SK-N-MC (cell line): ENCODE measurements around the gene AQP2.

ENCODE experiments used
- DNase-seq: peaks from one replicate; pipeline ENCODE4 v3.0.0-alpha.2; 2011; ENCODE audit warnings: low read depth, low spot score
- H3K27ac ChIP-seq: fragments of 200-600 bp; sonication (generic); 2 replicates; pipeline ENCODE4 v1.5.1; 2016; ENCODE audit warnings: mixed run types
- H3K36me3 ChIP-seq: fragments of 200-600 bp; sonication (generic); 2 replicates; pipeline ENCODE4 v1.6.1; 2017; ENCODE audit warnings: antibody characterized with exemption, low read length, mixed read lengths; ENCODE audit not compliant: insufficient read depth
- H3K4me3 ChIP-seq: fragments of 200-600 bp; sonication (generic); 2 replicates; pipeline ENCODE4 v1.5.1; 2016
- H3K9ac ChIP-seq: fragments of 200-600 bp; sonication (generic); 2 replicates; pipeline ENCODE4 v1.8.0; 2017; ENCODE audit warnings: mixed run types, mixed read lengths; ENCODE audit not compliant: insufficient read length
- H3K9me3 ChIP-seq: fragments of 200-600 bp; sonication (generic); 2 replicates; pipeline ENCODE4 v1.6.1; 2017; ENCODE audit warnings: low read depth, mild to moderate bottlenecking, antibody characterized with exemption, low read length, moderate library complexity, mixed read lengths
- EZH2 ChIP-seq: fragments of 200-600 bp; sonication (generic); IDR thresholded peaks from one replicate; pipeline ENCODE4 v1.6.1; 2017; ENCODE audit warnings: antibody characterized with exemption
- FOXP2 ChIP-seq: optimal IDR thresholded peaks from 2 replicates; pipeline ENCODE3; 2011; ENCODE audit warnings: mild to moderate bottlenecking, moderate library complexity; ENCODE audit not compliant: insufficient read depth; ENCODE audit errors: extremely low read length, control extremely low read depth
- POLR2AphosphoS5 ChIP-seq: IDR thresholded peaks from 2 replicates; pipeline ENCODE4 v1.6.1; 2012; ENCODE audit warnings: mild to moderate bottlenecking, low read depth, low read length, borderline replicate concordance

Gene AQP2, protein sequence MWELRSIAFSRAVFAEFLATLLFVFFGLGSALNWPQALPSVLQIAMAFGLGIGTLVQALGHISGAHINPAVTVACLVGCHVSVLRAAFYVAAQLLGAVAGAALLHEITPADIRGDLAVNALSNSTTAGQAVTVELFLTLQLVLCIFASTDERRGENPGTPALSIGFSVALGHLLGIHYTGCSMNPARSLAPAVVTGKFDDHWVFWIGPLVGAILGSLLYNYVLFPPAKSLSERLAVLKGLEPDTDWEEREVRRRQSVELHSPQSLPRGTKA

DNA sequence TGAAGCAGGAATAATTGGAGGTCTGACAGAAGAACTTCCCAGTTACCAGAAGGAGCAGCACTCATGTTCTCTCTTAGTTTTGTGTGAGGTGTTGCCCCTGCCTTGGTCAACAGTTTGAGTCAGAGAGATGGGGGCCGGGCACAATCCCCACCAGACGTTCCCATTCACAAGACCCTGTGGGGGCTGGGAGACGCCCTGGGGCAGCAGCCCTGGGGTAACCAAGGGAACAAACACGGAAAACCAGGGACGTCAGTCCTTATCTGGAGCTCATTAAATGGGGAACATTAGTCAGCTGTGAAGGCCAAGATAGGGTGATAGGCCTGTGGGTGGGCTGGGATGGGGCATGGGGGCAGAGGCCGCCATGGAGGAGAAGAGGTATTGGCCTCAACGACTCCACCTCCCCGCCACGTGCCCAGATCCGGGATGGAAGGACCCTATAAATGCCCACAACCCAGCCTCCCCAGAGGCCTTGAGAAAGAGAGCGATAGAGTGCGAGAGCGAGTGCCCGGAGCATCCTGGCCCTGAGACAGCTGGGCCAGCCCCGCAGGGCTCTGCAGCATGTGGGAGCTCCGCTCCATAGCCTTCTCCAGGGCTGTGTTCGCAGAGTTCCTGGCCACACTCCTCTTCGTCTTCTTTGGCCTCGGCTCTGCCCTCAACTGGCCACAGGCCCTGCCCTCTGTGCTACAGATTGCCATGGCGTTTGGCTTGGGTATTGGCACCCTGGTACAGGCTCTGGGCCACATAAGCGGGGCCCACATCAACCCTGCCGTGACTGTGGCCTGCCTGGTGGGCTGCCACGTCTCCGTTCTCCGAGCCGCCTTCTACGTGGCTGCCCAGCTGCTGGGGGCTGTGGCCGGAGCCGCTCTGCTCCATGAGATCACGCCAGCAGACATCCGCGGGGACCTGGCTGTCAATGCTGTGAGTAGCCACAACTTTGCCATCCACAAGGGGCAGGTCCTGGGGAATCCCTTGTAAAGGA, at the start of gene AQP2:
TSS of gene AQP2 (plus strand) at position 465 of the 979 bp plus-strand sequence. CDS start at position 559, 94 bp downstream.
- TF ChIP-seq FOXP2 (no peak), POLR2AphosphoS5 (no peak), EZH2 (no peak)
- Histone ChIP-seq H3K9me3 (no peaks in the 10 kb centered on the region), H3K27ac (no peak within 1 kb of the TSS), H3K36me3 (no peaks in the 10 kb centered on the region), H3K9ac (no peak within 1 kb of the TSS), H3K4me3 (no peak within 1 kb of the TSS)
- no peak for DNase-seq

DNA sequence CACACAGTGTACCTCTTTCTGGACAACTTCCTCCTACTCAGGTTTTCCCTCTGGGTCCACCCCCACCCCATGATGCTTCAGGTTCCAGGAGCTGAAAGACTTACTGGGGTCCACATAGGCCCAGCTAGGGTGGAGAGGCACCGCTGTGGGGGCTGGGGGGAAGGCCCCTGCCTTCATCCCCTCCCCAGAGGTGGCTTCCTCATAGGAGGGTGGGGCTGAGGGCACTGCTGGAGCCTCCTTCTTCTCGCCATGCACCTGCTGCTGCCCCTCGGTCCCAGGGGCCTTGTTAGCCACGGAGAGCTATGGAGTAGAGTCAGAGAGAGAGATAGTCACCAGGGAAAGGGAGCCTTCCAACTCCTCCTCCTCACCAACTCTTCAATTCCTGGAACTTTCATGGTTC, 49.5 kb upstream of the AQP2 start:
- H3K9me3 ChIP-seq = no peaks in the 10 kb centered on the region
- H3K9ac ChIP-seq = no peak overlapping the region
- no peaks in the 10 kb centered on the region for H3K36me3 ChIP-seq
- no peak for DNase-seq
- no peak for TF ChIP-seq FOXP2
- no peak for TF ChIP-seq POLR2AphosphoS5
- no peak for TF ChIP-seq EZH2
- H3K27ac ChIP-seq = no peak overlapping the region
- H3K4me3 ChIP-seq = no peak overlapping the region

DNA sequence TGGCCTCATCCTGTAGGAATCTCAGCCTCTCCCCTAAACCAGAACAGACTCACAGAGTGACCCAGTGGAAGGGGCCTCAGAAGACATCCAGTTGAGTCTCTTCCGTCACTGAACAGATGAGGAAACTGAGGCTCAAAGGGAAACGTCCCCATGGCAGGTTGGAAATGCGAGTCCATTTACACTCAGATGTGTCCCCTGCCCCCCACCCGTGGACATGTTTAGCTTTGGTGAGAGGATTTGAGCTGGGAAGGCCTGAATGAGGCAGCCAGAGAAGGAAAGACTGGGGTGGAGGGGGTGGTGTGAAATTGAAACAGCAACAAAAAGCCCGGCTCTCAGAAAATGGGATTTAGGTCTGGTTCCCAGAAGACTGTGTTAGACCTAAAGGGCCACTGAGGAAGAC, 48.6 kb upstream of the AQP2 start:
- H3K27ac ChIP-seq = no peak overlapping the region
- H3K4me3 ChIP-seq = no peak overlapping the region
- no peak overlapping the region for H3K9ac ChIP-seq
- TF ChIP-seq FOXP2 (no peak), POLR2AphosphoS5 (no peak), EZH2 (no peak)
- no peak for DNase-seq
- no peaks in the 10 kb centered on the region for H3K36me3 ChIP-seq
- H3K9me3 ChIP-seq = no peaks in the 10 kb centered on the region

DNA sequence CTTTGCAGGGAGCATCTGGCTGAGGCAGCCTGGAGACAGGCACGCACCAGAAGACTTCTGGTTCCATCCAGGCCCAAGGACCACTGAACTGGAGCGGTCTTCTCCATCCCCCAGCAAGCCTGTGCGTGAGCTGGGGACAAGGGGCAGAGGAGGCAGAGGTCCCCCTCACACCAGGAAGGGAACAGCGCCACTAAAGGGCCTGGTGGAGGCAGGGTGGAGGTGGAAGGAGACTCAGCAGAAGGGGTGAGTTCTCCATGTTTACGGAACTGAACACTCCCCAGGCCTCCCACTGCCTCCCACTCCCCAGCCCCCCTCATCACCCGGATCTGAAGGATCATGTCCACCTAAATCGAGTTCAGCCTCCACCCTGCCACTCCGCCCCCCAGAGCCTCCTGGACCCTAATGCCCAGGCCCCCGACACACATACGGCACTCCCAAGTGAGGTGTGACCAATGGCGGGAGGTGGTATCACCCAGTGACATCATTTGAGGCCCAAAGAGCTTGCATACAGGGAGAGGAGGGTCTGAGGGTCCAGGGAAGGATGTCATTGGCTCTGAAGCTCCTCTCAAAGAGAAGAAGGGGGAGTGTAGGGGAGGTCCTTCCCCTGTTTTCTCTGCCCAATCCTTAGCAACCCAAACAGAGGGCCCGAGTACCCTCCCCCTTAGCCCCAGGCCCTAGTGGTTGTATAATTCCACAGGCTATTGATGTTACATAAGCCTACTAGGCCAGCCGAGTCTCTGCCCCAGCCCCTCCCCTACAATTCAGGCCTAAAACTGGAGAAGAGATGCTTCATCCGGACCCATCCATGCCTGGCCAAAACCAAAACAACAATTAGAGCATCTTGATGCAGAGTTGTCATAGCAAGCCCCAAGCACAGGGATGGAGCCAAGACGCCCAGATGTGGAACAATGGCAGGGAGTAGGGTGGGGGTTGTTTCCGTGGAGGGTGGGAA, 47.9 kb upstream of the AQP2 start:
- TF ChIP-seq FOXP2 = no peak
- TF ChIP-seq POLR2AphosphoS5 = no peak
- TF ChIP-seq EZH2 = no peak
- H3K9ac ChIP-seq = no peak overlapping the region
- H3K36me3 ChIP-seq = no peaks in the 10 kb centered on the region
- no peak overlapping the region for H3K4me3 ChIP-seq
- DNase-seq = no peak
- no peaks in the 10 kb centered on the region for H3K9me3 ChIP-seq
- no peak overlapping the region for H3K27ac ChIP-seq

DNA sequence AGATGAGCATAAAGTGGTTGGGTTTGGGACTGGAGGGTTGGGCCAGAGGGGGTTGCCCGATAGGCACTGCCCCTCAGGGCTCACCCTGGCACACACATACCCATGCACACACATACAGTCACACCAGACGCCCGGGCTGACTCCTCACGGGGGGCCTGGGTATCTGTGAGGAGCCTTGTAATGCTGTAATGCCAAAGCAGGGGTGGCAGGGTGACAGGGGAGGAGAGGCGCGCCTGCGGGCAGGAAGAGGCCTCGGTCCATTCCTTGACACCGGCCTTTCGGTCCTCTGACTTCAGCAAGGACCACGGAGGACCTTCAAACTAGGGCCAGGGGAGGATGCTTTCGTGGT, 47.2 kb upstream of the AQP2 start:
- H3K36me3 ChIP-seq = no peaks in the 10 kb centered on the region
- no peak overlapping the region for H3K4me3 ChIP-seq
- no peak overlapping the region for H3K9ac ChIP-seq
- TF ChIP-seq FOXP2 (no peak), POLR2AphosphoS5 (no peak), EZH2 (no peak)
- no peak overlapping the region for H3K27ac ChIP-seq
- no peak for DNase-seq
- H3K9me3 ChIP-seq = no peaks in the 10 kb centered on the region

DNA sequence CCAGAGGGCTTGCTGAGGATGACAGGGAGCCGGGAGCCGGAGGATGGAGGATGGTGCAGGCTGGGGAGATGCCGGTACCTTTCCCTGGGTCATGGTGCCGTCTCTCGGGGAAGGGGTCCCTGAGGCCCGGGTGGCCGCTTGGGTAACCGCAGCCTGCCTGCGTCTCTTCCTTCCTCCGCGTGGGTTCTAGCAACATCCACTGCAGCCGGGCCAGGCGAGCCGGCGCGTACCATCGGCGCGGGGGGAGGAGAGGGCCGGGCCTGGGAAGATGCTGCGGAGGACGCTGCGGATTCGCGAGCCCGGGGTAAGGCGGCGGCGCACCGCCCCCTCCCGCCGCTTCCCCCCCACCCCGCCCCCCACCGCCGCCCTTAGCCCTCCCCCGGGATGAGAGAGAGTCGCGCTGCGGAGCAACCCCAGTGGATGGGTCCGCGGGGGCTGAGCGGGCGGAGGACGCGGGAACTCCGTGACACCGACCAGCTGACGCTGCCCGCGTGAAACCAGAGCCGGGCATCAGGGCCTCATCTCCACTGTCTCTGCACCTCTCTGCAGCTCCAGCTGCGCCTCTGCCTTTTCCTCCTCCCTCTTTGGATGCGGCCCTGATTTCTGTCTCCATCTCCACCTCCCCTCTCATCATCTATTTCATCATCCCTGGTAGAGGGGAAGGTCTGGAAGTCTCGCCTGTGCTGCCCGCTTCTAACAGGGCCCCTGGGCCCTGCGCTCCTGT, 46.7 kb upstream of the AQP2 start, which contains the start of gene FAIM2:
TSS of gene FAIM2 (minus strand) at position 201 of the 724 bp plus-strand sequence. CDS start at position 93, 108 bp downstream.
- Histone ChIP-seq H3K9ac (no peak within 1 kb of the TSS), H3K4me3 (no peak within 1 kb of the TSS)
- DNase-seq = no peak

DNA sequence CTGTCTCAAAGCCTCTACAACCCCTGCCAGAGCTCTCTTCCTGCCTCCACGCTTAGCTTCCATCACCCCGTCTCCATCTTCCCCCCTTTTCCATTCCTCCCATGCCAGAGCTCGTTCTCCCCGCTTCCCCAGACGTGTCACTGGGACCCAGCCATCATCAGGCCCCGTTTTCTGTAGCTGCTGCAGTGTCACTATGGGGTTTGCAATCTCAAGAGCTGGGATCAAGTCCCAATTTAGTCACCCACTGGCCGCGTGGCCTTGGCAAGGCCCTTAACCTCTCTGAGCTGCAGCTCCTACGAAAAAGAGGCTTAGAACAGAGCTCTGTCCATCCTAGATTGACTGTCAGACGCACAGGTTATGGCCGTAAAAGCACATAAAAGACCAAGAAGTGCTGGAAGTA, 45.9 kb upstream of the AQP2 start:
- H3K27ac ChIP-seq = no peak overlapping the region
- H3K9ac ChIP-seq = no peak overlapping the region
- H3K36me3 ChIP-seq = no peaks in the 10 kb centered on the region
- H3K9me3 ChIP-seq = no peaks in the 10 kb centered on the region
- no peak overlapping the region for H3K4me3 ChIP-seq
- TF ChIP-seq FOXP2 (no peak), POLR2AphosphoS5 (no peak), EZH2 (no peak)
- no peak for DNase-seq

More for the DNA sequence above, 46.7 kb upstream of the AQP2 start, which contains the start of gene FAIM2:
- no peaks in the 10 kb centered on the region for H3K9me3 ChIP-seq
- TF ChIP-seq POLR2AphosphoS5 = no peak
- no peak for TF ChIP-seq EZH2
- no peak for TF ChIP-seq FOXP2
- H3K36me3 ChIP-seq = no peaks in the 10 kb centered on the region
- H3K27ac ChIP-seq = no peak within 1 kb of the TSS
